ENCODE data around the gene TMEM37.
"Not testable (repeated sequence)": the region's sequence is repeated elsewhere in the genome, so short reads cannot be mapped to it uniquely, and the experiment has no call there.

The TMEM37 gene, protein sequence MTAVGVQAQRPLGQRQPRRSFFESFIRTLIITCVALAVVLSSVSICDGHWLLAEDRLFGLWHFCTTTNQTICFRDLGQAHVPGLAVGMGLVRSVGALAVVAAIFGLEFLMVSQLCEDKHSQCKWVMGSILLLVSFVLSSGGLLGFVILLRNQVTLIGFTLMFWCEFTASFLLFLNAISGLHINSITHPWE

DNA sequence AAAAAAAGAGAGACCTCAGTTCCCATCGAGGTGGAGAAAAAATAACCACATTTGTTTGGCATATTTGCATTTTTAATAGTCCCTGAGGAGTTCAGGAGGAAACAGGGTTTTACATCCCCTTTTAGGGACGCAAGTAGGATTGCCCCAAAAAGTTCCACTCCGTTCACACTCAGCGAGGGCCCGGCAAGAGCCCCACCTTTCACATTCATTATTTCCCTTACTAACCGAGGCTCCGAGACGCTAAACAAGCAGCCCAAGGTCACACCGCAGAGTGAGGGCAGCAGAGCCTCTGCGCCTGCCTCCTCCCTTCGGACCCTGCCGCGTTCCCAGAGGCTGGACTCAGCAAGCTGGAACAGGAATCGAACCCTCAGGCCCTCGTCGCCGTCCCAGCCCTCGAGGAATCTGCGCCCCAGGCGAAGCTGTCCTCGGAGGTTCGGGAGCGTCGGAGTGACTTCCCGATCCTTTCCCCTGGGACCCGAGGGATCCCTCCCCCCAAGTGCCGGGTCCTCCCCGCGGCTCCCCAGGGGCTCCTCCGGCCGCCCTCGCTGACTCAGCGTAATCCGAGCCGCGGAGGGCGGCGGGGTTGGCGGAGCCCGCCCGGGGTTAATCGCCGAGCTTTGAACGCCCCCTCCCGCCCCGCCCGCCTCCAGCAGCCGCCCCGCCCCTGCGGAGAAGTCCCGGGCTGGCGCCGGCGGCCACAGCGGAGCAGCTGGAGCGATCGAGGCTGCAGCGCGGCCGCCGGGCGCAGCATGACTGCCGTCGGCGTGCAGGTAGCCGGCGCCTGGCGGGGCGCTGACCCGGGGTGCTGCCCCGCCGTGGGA, at the start of gene TMEM37:
Gene TMEM37 (plus strand): TSS at position 700 of the 821 bp plus-strand sequence. CDS start 50 bp downstream, at position 750.
- DNase-seq, result peak; percentile 27

DNA sequence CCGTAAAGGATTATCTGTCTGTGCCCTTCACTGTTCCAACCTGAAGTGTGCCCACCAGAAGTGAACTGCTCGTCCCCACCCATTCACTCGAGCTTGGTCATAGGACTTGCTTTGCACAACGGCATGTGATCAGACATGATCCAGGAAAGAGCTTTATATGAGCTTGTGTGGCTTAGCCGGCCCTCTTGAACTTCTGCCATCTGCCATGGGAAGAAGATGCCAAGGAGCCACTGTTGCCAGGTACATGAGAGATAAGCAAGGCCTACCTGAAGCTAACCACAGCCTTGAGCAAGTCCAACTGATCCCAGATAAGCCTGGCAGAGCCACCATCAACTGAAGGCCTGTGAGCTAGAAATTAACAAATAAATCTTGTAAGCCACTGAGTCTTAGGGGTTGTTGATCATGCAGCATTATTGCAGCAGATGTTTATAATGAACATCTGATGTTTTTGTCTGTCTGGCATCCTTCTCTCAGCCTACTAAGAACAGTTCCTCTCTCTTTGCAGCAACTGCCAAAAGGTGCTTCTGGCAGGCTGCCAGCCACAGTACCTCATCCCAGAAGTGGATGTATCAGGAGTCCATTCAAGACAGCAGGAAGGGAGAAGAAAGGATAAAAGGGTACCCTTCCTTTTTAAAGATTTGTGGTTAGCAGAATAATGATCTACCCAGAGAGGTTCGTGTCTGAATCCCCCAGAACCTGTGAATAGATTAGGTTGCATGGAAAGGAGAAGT, 48.1 kb upstream of the TMEM37 start:
- DNase-seq, result no peak

DNA sequence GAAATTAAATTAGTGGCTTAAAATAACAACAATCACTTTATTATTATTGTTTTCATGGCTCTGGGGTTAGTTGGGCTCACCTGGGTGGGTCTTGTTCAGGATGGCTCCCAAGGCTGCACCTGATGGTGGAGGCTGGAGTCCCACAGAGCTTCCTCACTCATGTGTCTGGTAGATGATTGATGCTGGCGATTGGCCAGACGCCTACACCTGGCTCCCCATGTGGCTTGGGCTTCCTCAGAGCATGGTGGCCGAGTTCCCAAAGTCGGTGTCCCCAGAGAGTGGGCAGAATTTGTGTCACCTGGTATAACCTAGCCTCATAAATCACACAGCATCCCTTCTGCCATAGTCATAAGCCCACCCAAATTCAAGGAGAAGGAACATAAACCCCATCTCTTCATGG, 46.7 kb upstream of the TMEM37 start:
- no peak for DNase-seq

DNA sequence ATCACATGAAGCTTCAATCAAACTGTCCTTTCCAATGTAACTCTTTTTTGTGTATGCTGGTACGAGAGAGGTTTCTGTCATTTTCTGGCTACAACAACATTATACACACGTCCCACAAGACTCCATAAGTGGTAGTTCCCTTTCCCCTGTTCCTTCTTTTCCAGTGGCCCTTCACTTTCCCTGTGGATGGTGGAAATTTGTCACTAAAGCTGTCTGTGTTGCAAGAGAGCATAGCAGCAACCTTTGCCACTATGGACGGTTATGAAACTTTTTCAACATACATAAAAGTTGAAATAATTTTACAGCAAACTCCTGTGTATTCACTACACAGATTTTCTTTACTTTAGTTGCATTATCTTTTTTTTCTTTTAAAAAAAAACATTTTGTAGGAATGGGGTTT, 46.2 kb upstream of the TMEM37 start:
- DNase-seq, result no peak

DNA sequence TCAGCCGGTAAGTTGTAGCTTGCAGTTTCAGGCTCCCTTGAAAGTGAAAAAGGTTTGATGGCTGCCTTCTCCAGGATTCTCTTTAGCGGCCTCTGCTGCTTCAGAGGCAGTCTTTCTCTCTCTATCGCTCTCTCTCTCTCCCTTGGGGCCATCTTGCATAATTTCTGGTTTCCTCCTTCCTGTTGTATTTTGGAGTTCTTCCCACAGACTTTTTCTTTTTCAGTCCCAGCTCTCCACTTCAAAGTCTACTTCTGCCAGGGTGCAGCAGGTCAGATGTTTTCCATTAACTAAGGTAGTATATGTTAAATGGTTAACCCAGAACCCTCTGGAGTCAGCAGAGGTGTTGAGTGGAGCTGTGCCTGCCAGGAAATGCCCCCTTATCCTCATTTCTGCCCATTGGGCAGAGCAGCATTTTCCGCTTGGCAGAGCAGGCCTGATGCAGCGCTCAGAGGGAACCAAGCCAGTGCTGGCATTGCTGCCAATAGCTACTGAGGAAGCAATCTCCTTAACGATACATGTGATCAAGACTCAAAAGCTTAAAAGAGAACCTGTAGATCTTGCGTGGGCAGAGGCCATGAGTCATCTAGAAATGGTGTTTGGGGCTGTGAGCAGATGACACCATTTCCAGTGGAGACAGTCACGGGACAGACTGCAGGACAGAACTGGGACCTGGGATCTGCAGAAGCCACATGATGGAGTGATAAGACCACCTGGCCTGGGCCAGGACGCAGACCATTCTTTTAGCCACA, 44.1 kb upstream of the TMEM37 start:
- DNase-seq, result no peak

DNA sequence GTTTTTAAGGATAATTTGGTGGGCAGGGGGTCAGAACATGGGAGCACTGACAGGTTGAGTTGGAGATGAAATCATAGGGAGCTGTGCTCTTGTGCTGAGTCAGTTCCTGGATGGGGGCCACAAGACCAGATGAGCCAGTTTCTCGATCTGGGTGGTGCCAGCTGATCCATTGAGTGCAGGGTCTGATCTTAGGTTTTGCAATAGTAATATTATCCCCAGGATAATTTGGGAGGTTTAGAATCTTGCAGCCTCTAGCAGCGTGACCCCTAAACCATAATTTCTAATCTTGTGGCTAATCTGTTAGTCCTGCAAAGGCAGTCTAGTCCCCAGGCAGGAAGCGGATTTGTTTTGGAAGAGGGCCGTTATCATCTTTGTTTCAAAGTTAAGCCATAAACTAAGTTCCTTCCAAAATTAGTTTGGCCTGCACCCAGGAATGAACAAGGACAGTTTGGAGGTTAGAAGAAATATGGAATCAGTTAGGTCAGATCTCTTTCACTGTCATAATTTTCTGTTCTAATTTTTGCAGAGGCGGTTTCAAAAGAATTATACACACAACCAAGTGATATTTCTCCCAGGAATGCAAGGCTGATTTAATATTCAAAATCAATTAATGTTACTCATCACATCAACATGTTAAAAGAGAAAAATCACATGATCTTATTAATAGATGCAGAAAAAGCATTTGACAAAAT, 41.9 kb upstream of the TMEM37 start:
- DNase-seq, result no peak

DNA sequence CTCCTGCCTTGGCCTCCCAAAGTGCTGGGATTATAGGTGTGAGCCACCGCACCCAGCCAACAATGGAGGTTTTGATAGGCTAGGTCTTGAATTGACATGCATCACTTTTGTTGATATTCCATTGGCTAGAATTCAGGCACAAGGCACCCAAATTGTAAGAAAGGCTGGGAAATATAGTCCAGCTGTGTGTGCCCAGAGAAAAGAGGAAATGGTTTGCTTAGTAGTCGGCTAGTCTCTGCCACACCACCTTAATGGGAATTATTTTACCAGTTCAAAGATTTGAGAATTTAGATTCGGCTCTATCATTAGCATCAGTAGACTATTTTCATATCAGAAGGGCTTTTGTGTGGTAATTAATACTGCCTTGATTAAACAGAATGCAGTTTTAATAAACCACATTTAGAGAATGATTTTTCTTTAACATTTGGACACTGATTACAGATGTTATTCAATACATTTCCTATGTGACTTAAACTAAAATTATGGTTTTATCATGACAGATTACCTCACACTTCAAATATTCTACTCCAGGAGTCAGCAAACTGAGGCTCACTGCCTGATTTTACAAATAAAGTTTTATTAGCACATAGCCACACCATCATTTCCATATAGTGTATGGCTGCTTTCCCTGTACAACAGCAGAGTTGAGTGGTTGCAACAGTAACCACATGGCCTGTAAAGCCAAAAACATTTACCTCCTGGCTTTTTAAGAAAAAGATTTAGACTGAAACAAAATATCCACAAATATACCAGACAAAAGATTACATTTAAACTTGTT, 37.5 kb upstream of the TMEM37 start:
- DNase-seq, result no peak

DNA sequence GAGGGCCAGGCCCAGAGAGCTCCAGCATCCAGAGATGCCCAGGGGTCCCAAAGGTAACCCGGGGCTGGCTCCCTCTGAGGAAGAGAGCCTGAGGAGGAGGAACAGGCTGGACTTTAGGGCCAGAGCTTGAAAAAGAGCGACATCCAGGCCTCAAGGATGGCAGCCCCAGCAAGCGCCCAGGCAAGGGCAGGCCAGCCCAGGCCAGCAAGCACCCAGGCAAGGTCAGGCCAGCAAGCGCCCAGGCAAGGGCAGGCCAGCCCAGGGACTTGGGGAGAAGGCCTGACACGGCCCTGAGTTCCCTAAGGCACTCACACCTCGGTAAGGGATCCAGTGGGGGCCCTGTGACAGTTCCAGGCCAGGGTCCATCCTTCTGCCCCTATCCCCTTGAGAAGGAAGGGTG, 34.5 kb upstream of the TMEM37 start:
- no peak for DNase-seq

DNA sequence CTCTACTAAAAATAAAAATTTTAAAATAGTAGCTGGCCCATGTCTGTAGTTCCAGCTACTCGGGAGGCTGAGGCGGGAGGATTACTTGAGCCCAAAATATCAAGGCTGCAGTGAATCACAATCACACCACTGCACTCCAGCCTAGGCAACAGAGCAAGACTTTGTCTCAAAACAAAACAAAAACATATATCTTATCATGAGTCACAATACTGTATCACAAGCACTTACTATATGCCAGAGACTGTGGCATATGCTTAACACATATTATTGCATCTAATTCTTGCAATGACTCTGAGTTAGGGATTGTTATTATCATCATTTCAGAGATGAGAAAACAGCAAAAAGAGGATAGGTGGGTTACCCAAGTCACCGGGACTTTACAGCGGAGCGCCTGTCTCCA, 29.5 kb upstream of the TMEM37 start:
- no peak for DNase-seq

DNA sequence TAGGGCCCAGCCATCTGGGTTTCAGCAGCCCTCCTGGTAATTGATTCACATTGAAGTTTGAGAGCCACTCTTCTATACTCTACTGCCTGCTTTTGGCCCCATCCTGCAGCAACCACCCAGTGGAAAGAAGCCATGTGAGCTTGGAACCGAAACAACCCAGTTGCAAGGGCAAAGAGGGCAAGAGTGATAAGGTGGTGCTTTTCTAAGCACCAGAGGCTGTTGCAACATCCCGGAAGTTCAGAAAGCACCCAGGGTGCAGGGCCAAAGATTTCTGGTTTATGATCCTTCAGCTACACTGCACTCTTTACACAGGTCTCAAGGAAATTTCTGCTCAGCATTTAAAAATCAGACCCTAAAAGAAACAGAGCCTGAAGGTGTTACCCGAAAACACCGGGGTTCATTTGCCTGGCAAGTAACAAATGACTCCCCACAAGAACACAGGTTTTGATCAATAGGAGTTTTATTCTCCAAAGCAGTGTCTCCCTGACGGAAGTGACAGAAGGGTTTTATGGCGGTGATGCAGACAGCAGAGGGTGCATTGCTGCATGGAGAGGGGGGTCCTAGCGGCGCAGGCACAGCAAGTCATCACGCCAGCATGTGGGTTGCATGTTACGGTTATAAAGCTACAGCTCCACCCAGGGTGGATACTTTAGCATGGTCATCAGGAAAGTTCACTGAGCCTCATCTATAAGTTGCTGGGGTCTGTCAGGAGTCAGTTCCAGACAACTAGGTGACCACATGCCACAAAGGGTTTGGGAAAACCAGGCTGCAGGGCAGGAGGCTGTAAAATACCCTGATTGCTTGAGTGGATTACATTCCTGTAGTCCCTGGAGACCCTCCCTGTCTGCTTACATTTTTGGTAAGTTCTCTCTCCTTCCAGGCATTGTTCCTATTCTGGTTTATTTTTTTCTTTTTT, 28.8 kb upstream of the TMEM37 start:
- no peak for DNase-seq

DNA sequence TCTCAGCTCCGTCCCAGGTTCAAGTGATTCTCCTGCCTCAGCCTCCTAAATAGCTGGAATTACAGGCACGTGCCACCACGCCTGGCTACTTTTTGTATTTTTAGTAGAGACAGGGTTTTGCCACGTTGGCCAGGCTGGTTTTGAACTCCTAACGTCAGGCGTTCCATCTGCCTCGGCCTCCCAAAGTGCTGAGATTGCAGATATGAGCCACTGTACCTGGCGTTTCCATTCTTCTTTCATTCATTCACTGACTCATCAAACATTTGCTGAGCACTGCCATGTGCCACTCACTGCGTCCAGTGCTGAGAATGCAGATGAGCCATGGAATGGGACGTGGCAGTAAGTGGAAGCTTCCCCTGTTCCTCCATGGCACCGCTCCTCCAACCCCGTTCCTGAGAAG, 28.0 kb upstream of the TMEM37 start:
- not testable (repeated sequence) for DNase-seq

DNA sequence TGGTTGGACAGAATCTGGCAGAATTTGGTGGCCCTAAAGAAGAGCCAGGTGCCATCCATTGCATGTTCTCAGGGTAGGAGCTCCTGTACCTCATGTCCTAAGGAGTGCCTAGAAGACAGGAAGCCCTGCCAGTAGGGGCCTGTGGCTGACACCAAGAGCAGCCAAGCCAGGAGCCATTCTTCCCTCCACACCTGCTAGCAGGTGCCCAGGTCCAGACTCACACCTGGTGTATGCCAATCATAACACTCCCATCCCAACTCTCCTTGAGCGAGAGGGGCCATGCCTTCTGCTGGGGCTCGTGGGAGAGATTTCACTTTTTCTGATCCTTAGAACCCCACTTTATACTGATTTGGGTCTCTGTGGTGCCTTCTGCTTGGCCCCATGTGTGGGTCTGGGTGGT, 26.5 kb upstream of the TMEM37 start:
- DNase-seq, result no peak

DNA sequence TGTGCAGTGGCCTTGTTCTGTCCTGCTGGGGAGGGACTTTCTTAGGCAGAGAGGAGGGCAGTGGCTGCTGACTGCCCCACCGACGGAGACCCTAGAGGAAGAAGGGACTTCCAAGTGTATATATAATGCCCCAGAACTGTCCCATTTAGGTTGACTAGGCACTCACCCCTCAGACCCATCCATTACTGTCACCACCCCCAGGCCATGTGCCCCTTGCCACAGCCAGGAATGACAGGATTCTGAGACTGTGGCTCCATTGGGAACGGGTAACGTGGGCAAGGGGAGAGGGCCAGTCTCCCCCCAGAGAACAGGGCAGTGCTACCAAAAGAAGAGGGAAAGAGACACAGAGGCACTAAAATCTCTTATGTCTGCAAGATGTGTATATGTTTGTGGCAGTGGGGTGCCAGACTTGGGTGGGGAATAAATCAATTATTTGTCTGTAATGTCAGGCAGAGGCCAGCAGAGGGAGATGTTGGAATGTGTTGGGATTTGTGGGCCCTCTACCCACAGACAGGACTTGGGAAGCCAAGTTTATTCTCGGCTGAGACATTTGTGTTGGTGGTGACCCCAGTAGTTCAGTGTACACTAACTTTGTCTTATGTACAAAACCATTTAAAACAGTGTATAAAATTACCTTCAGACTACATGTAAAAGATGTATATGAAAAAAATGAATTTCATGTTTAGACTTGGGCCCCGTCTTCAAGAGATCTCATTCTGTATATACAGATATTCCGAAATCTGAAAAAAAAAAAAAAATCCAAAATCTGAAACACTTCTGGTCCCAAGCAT, 24.0 kb upstream of the TMEM37 start:
- no peak for DNase-seq

DNA sequence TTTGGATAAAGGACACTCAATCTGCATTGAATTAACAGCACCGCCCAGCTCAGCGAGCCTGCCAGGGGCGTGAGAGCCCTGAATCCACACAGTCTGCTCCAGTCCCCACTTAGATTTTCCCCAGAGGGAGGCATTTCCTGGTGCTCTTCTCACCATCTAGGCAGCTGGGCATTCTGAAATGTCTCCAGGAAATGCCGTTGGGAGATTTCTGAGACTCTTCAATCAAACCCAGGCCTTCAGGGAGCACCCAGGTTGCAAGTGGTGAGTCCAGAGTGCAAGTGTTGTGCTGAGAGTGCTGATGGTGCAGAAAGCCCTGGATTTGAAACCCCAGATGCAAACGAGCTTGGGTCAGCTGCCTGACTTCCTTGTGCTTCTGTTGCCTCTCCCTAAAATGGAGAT, 23.4 kb upstream of the TMEM37 start:
- no peak for DNase-seq

DNA sequence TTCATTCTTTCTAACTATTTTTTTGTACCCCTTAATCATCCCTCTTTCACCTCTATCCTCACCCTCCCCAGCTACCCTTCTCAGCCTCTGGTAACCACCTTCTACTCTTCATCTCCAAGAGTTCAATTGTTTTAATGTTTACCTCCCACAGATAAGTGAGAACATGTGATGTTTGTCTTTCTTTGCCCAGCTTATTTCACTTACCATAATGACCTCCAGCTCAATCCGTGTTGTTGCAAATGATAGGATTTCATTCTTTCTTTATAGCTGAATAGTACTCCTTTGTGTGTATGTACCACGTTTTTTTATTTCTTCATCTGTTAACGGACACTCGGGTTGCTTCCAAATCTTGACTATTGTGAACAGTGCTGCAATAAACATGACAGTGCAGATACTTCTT, 22.1 kb upstream of the TMEM37 start:
- no peak for DNase-seq

DNA sequence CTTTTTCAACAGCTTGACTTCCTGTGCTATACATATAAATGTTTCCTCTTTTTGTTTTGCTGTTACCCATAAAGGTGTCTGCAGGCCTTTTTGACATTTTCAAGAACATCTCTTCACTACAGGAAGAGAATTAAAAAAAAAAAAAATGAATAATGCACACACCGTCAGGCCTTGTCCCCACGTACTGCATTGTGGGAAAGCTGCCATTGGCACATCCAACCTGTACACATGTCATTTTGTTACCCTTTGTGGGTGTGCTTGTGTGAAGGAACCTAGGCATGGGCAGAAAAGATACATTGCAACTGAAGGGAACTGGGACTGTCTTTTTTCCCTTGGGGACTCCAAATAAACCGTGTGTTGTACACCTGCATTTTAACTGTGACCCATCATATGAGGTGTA, 16.8 kb upstream of the TMEM37 start:
- DNase-seq, result no peak

DNA sequence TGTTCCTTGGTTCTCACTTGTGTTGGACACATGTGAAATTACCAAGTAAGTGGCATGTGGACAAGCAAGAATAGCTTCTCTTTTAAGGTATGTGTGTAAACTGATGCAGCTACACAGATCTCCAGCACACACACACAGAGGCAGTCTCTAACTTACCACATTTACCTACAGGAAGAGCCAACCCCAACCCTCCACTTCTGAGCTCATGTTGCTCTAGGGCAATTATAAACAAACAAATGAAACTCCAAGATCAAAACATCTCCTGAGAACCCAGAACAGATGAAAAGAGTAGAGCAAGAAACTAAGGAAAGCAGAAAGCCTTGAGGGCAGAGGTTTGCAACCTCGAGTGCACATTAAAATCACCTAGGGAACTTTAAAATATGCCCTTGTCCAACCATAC, 16.0 kb upstream of the TMEM37 start:
- no peak for DNase-seq

DNA sequence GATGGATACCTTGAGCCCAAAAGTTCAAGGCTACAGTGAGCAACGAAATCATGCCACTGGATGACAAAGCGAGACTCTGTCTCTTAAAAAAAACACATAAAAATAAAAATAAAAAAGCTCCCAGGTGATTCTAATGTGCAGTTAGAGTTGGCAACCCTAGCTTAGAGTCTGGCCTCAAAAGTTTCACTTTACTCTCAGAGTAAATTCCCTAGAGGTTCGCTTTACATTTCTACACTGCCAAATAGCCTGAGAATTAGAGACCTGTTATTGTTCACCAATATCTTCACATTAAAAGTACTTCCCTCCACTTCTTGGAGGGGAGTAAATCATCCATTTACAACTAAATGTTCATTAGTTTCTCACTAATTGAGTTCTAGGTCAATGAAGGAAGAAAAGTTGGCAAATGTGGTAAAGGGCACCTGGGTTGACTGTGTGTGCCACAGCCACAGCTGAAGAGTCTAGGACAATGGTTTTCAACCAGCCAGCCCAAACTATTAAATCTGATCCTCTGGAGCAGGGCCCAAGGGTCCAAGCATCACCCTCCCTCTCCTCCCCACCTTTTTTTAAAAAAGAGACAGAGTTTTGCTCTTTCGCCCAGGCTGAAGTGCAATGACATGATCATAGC, 15.2 kb upstream of the TMEM37 start:
- DNase-seq, result no peak

DNA sequence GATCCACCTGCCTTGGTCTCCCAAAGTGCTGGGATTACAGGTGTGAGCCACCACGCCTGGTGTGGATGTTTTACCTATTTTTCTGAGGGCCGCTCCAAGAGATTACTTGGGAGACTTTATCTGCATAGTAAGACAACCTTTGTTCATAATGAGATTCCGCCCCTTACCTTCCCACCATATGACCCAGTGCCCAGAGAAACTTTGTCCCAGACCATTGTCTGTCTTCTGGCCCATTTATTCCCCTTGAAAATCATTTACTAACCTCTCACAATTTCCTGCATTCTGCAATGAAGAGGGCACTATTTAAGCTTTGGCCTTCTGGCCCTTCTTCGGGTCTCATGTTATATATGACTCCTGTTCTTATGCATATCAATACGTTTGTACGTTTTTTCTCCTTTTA, 13.7 kb upstream of the TMEM37 start:
- no peak for DNase-seq
